GM12878 (cell line): ENCODE measurements around the gene CITED2. TPM values are rescaled to one million over a fixed set of nuclear protein-coding genes. Genes with fewer than 3 reads are reported as not detected.

ENCODE experiments used
- ATAC-seq: fragments of 200-7000 bp; cut with Tn5 transposase; 3 replicates; pipeline ENCODE4 v1.9.1; 2020; ENCODE audit warnings: mild to moderate bottlenecking, moderate library complexity
- BruUV-seq: library from RNA; stranded (reverse); fragments of 400-500 nt; replicated peaks from 2 replicates; lab custom pipeline; 2021; lab: Mats Ljungman, UMichigan
- CTCF ChIA-PET: fragments of 300-600 bp; sonication (Branson Sonifier 250); formaldehyde crosslinking; extraction: SDS; loops from one replicate; lab custom pipeline; 2021; ENCODE audit warnings: inconsistent platforms; lab: Yijun Ruan, JAX
- POLR2A ChIA-PET: fragments of 350-600 bp; formaldehyde crosslinking; extraction: SDS; loops from one replicate; lab custom pipeline; 2021; ENCODE audit warnings: inconsistent platforms; lab: Charles Lee
- RAD21 ChIA-PET: fragments of 300-600 bp; sonication (Branson Sonifier 250); formaldehyde crosslinking; loops from one replicate; lab custom pipeline; 2023; ENCODE audit warnings: antibody characterized with exemption; ENCODE audit not compliant: unreplicated experiment; lab: Charles Lee
- SMC1A ChIA-PET: fragments of 300-600 bp; sonication (Branson Sonifier 250); formaldehyde crosslinking; loops from one replicate; lab custom pipeline; 2023; ENCODE audit not compliant: unreplicated experiment, uncharacterized antibody; lab: Charles Lee
- DNase-seq: peaks from one replicate; pipeline ENCODE4 v3.0.0-alpha.2; 2011; ENCODE audit warnings: low read depth, low spot score
- FAIRE-seq: peaks from 3 replicates; lab custom pipeline; 2011; peaks lifted over from hg19 to GRCh38; lab: Jason Lieb, UNC
- H2AFZ ChIP-seq: 2 replicates; pipeline ENCODE4 v1.6.0; 2011; ENCODE audit warnings: low read depth, low read length, control low read depth; ENCODE audit not compliant: control insufficient read depth
- H3K27ac ChIP-seq: 2 replicates; pipeline ENCODE4 v1.5.1; 2011; ENCODE audit warnings: control low read depth; ENCODE audit not compliant: control insufficient read depth, insufficient read depth
- H3K27me3 ChIP-seq, 2 experiments: replicated peaks in 1 of 2; 2 replicates each; pipeline versions ENCODE4 v1.6.0 to v1.6.1; 2011; ENCODE audit warnings: low read length in 1 of 2; ENCODE audit not compliant: control insufficient read depth in 2 of 2, insufficient read depth in 2 of 2
- H3K36me3 ChIP-seq, 2 experiments: 2 replicates each; pipeline ENCODE4 v1.5.1; 2011; ENCODE audit warnings: low read length in 1 of 2; ENCODE audit not compliant: control insufficient read depth in 2 of 2, insufficient read depth in 2 of 2
- H3K4me1 ChIP-seq: 2 replicates; pipeline ENCODE4 v1.6.1; 2011; ENCODE audit warnings: mild to moderate bottlenecking, low read length, moderate library complexity, mixed read lengths; ENCODE audit not compliant: control insufficient read depth, insufficient read depth
- H3K4me2 ChIP-seq: 2 replicates; pipeline ENCODE4 v1.6.0; 2011; ENCODE audit warnings: control low read depth; ENCODE audit not compliant: control insufficient read depth, insufficient read depth
- H3K4me3 ChIP-seq: fragments of 200-600 bp; sonication (generic); 2 replicates; pipeline ENCODE4 v1.5.1; 2016
- H3K79me2 ChIP-seq: 2 replicates; pipeline ENCODE4 v1.6.0; 2011; ENCODE audit warnings: low read length; ENCODE audit not compliant: control insufficient read depth, insufficient read depth
- H3K9ac ChIP-seq: 2 replicates; pipeline ENCODE4 v1.8.0; 2011; ENCODE audit warnings: low read length, control low read depth, mixed read lengths; ENCODE audit not compliant: control insufficient read depth, insufficient read depth
- H3K9me3 ChIP-seq: replicated peaks from 3 replicates; pipeline ENCODE4 v1.5.1; 2011; ENCODE audit warnings: mild to moderate bottlenecking, low read length; ENCODE audit not compliant: control insufficient read depth, insufficient read depth
- H4K20me1 ChIP-seq: 2 replicates; pipeline ENCODE4 v1.6.0; 2011; ENCODE audit not compliant: control insufficient read depth, insufficient read depth
- BMI1 ChIP-seq: fragments of 450-650 bp; IDR thresholded peaks from 2 replicates; pipeline ENCODE4 v1.6.1; 2016; ENCODE audit warnings: mild to moderate bottlenecking, moderate library complexity, borderline replicate concordance
- EED ChIP-seq: sonication (generic); IDR thresholded peaks from 2 replicates; pipeline ENCODE4 v1.6.1; 2016; ENCODE audit warnings: antibody characterized with exemption, low read depth
- IRF4 ChIP-seq: IDR thresholded peaks from 2 replicates; pipeline ENCODE4 v1.6.1; 2011; ENCODE audit warnings: low read depth, low read length
- KLF5 ChIP-seq: fragments of 450-650 bp; IDR thresholded peaks from 2 replicates; pipeline ENCODE4 v1.6.1; 2014; ENCODE audit warnings: mild to moderate bottlenecking; ENCODE audit not compliant: partially characterized antibody
- MYB ChIP-seq: fragments of 150-350 bp; IDR thresholded peaks from 2 replicates; pipeline ENCODE4 v1.6.1; 2014; ENCODE audit warnings: mild to moderate bottlenecking, low read depth, low read length, borderline replicate concordance
- SMAD5 ChIP-seq: IDR thresholded peaks from 2 replicates; pipeline ENCODE4 v1.6.1; 2016; ENCODE audit warnings: antibody characterized with exemption, low read depth
- SUZ12 ChIP-seq: fragments of 200-600 bp; sonication (generic); IDR thresholded peaks from one replicate; pipeline ENCODE4 v1.6.1; 2018; ENCODE audit warnings: antibody characterized with exemption, mild to moderate bottlenecking; ENCODE audit not compliant: unreplicated experiment
- ZSCAN29 ChIP-seq: fragments of 450-650 bp; IDR thresholded peaks from 2 replicates; pipeline ENCODE4 v1.6.1; 2017; ENCODE audit warnings: mild to moderate bottlenecking, moderate library complexity
- WGBS: methylation state at CpG from one replicate; pipeline ENCODE4 v1.1.6; 2016; ENCODE audit warnings: low lambda C conversion rate; ENCODE audit not compliant: insufficient replicate concordance, insufficient coverage; ENCODE audit errors: missing lambda C conversion rate; 5-methylcytosine and 5-hydroxymethylcytosine counted together
- in situ Hi-C: fragments of 300-500 bp; cut with MboI; formaldehyde crosslinking; loops from 9 replicates; pipeline ENCODE4 v1.14.3; 2018; ENCODE audit warnings: mixed read lengths
- intact Hi-C: fragments of 100-400 bp; cut with micrococcal nuclease; formaldehyde crosslinking; loops from one replicate; pipeline ENCODE4 v1.14.2; 2022; ENCODE audit not compliant: unreplicated experiment
- polyA plus RNA-seq, 11 experiments: library from polyadenylated mRNA; depleted of rRNA in 4 of 11; unstranded in 6 of 11; stranded (reverse) in 5 of 11; fragments of >200 nt; fragmentation: Nextera tagmentation in 4 of 11; fragmentation: Illumina TruSeq in 1 of 11; extraction: Ambion mirVana in 4 of 11; extraction: Trizol in 1 of 11; gene quantifications; 1 replicate in 1 of 11; 2 replicates in 10 of 11; pipeline versions ENCODE4 v1.2.1 to v1.2.3, GENCODE V29; 2011 to 2016; ENCODE audit warnings: inconsistent platforms in 2 of 11, missing spikeins in 2 of 11, low read depth in 1 of 11
- total RNA-seq, 4 experiments: library from RNA; depleted of rRNA in 3 of 4; stranded (reverse); fragments of >200 nt in 3 of 4; fragmentation: Illumina TruSeq in 1 of 4; extraction: Trizol in 1 of 4; gene quantifications; 2 replicates each; pipeline versions ENCODE4 v1.2.1 to v1.2.3, GENCODE V29; 2013 to 2021
- TF ChIP-seq, protein P1 (sequence below): fragments of 450-650 bp; IDR thresholded peaks from 2 replicates; pipeline ENCODE4 v1.6.1; 2017; ENCODE audit warnings: mild to moderate bottlenecking, moderate library complexity
- TF ChIP-seq, protein P2 (sequence below): fragments of 450-650 bp; IDR thresholded peaks from 2 replicates; pipeline ENCODE4 v1.6.1; 2014; ENCODE audit warnings: mild to moderate bottlenecking
- TF ChIP-seq, protein P3 (sequence below): IDR thresholded peaks from 2 replicates; pipeline ENCODE4 v1.6.1; 2012; ENCODE audit warnings: low read depth, low read length, improper control_type of control experiment
- TF ChIP-seq, protein P4 (sequence below): fragments of 150-350 bp; IDR thresholded peaks from 2 replicates; pipeline ENCODE4 v1.6.1; 2016; ENCODE audit warnings: low read depth, low read length
- TF ChIP-seq, protein P5 (sequence below): fragments of 450-650 bp; IDR thresholded peaks from 2 replicates; pipeline ENCODE4 v1.6.1; 2017; ENCODE audit warnings: borderline replicate concordance

CITED2 gene
- total and polyA plus RNA-seq, 10 of the 15 experiments (the other 5 are each of a cell fraction or from before 2014, with no cell fraction given): 0.08 to 20.0 (median 7.3) TPM

DNA sequence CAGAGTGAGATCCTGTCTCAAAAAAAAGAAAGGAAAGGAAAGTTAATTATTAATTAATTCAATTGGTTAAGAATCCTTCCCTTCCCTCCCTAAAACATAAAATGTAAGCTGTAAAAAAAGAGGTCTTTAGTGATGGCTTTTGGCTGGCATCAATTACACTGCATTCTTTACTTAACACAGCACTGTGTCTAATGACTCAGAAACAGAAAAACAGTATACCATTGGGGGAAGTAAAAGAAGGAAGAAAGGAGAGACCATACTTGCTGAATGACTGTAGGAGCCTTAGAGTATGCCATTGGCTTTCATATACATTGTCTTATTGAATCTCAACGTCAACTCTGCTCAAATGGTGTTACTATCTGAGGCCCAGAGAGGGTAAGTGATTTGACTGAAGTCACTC is 18.3 kb upstream of the CITED2 start:
- no peaks in the 10 kb centered on the region for H3K4me1 ChIP-seq
- H3K36me3 ChIP-seq: no peaks in the 10 kb centered on the region
- no peaks in the 10 kb centered on the region for H3K9me3 ChIP-seq
- no peak overlapping the region for H3K9ac ChIP-seq
- in situ Hi-C loops: no loop called here
- no peak overlapping the region for H2AFZ ChIP-seq
- no peaks in the 10 kb centered on the region for H4K20me1 ChIP-seq
- no peak overlapping the region for H3K4me3 ChIP-seq
- no TSS peak for BruUV-seq
- H3K79me2 ChIP-seq: no peaks in the 10 kb centered on the region
- ATAC-seq: peak; percentile 98
- POLR2A ChIA-PET: interaction anchor here (0.6 kb wide), 1 partner anchor 666 kb away, joined by 4 read pairs; no protein-coding TSS in a partner anchor
- RAD21 ChIA-PET: interaction anchor here (0.6 to 1.3 kb wide), 4 partner anchors 18 to 1512 kb away, joined by 3 to 7 read pairs (median 3); partner anchors contain the start of gene CITED2
- FAIRE-seq: peak; percentile 92
- H3K27me3 ChIP-seq: no peaks in the 10 kb centered on the region
- CTCF ChIA-PET: interaction anchor here (0.8 to 1.5 kb wide), 4 partner anchors 20 to 173 kb away, joined by 3 to 5 read pairs (median 3); no protein-coding TSS in a partner anchor
- intact Hi-C loops: no loop called here
- H3K4me2 ChIP-seq: no peak overlapping the region
- 0% methylated on average over 1 of the region's 1 CpG for WGBS
- H3K27ac ChIP-seq: no peak overlapping the region
- SMC1A ChIA-PET: interaction anchor here (0.9 to 2.6 kb wide), 5 partner anchors 9 to 537 kb away, joined by 3 to 18 read pairs (median 3); partner anchors contain the start of gene CITED2
- peak; percentile 38 for DNase-seq
- TF ChIP-seq, protein P1, sequence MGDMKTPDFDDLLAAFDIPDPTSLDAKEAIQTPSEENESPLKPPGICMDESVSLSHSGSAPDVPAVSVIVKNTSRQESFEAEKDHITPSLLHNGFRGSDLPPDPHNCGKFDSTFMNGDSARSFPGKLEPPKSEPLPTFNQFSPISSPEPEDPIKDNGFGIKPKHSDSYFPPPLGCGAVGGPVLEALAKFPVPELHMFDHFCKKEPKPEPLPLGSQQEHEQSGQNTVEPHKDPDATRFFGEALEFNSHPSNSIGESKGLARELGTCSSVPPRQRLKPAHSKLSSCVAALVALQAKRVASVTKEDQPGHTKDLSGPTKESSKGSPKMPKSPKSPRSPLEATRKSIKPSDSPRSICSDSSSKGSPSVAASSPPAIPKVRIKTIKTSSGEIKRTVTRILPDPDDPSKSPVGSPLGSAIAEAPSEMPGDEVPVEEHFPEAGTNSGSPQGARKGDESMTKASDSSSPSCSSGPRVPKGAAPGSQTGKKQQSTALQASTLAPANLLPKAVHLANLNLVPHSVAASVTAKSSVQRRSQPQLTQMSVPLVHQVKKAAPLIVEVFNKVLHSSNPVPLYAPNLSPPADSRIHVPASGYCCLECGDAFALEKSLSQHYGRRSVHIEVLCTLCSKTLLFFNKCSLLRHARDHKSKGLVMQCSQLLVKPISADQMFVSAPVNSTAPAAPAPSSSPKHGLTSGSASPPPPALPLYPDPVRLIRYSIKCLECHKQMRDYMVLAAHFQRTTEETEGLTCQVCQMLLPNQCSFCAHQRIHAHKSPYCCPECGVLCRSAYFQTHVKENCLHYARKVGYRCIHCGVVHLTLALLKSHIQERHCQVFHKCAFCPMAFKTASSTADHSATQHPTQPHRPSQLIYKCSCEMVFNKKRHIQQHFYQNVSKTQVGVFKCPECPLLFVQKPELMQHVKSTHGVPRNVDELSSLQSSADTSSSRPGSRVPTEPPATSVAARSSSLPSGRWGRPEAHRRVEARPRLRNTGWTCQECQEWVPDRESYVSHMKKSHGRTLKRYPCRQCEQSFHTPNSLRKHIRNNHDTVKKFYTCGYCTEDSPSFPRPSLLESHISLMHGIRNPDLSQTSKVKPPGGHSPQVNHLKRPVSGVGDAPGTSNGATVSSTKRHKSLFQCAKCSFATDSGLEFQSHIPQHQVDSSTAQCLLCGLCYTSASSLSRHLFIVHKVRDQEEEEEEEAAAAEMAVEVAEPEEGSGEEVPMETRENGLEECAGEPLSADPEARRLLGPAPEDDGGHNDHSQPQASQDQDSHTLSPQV: no peak
- TF ChIP-seq EED (no peak), SMAD5 (no peak), ZSCAN29 (no peak), IRF4 (peak; percentile 81; the same call in 1 of the 2 replicates), KLF5 (no peak), SUZ12 (no peak), MYB (no peak), BMI1 (0 out of 2 replicates have a peak, but pooled peaks have one; percentile 47)
- TF ChIP-seq, protein P2, sequence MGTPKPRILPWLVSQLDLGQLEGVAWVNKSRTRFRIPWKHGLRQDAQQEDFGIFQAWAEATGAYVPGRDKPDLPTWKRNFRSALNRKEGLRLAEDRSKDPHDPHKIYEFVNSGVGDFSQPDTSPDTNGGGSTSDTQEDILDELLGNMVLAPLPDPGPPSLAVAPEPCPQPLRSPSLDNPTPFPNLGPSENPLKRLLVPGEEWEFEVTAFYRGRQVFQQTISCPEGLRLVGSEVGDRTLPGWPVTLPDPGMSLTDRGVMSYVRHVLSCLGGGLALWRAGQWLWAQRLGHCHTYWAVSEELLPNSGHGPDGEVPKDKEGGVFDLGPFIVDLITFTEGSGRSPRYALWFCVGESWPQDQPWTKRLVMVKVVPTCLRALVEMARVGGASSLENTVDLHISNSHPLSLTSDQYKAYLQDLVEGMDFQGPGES: no peak
- TF ChIP-seq, protein P3, sequence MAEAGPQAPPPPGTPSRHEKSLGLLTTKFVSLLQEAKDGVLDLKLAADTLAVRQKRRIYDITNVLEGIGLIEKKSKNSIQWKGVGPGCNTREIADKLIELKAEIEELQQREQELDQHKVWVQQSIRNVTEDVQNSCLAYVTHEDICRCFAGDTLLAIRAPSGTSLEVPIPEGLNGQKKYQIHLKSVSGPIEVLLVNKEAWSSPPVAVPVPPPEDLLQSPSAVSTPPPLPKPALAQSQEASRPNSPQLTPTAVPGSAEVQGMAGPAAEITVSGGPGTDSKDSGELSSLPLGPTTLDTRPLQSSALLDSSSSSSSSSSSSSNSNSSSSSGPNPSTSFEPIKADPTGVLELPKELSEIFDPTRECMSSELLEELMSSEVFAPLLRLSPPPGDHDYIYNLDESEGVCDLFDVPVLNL: no peak
- TF ChIP-seq, protein P4, sequence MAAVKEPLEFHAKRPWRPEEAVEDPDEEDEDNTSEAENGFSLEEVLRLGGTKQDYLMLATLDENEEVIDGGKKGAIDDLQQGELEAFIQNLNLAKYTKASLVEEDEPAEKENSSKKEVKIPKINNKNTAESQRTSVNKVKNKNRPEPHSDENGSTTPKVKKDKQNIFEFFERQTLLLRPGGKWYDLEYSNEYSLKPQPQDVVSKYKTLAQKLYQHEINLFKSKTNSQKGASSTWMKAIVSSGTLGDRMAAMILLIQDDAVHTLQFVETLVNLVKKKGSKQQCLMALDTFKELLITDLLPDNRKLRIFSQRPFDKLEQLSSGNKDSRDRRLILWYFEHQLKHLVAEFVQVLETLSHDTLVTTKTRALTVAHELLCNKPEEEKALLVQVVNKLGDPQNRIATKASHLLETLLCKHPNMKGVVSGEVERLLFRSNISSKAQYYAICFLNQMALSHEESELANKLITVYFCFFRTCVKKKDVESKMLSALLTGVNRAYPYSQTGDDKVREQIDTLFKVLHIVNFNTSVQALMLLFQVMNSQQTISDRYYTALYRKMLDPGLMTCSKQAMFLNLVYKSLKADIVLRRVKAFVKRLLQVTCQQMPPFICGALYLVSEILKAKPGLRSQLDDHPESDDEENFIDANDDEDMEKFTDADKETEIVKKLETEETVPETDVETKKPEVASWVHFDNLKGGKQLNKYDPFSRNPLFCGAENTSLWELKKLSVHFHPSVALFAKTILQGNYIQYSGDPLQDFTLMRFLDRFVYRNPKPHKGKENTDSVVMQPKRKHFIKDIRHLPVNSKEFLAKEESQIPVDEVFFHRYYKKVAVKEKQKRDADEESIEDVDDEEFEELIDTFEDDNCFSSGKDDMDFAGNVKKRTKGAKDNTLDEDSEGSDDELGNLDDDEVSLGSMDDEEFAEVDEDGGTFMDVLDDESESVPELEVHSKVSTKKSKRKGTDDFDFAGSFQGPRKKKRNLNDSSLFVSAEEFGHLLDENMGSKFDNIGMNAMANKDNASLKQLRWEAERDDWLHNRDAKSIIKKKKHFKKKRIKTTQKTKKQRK: no peak
- TF ChIP-seq, protein P5, sequence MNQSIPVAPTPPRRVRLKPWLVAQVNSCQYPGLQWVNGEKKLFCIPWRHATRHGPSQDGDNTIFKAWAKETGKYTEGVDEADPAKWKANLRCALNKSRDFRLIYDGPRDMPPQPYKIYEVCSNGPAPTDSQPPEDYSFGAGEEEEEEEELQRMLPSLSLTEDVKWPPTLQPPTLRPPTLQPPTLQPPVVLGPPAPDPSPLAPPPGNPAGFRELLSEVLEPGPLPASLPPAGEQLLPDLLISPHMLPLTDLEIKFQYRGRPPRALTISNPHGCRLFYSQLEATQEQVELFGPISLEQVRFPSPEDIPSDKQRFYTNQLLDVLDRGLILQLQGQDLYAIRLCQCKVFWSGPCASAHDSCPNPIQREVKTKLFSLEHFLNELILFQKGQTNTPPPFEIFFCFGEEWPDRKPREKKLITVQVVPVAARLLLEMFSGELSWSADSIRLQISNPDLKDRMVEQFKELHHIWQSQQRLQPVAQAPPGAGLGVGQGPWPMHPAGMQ: no peak
